ENCODE results near the gene SCGB1C2.
"Not testable (repeated sequence)": the region's sequence is repeated elsewhere in the genome, so short reads cannot be mapped to it uniquely, and the experiment has no call there.

The SCGB1C2 gene

DNA sequence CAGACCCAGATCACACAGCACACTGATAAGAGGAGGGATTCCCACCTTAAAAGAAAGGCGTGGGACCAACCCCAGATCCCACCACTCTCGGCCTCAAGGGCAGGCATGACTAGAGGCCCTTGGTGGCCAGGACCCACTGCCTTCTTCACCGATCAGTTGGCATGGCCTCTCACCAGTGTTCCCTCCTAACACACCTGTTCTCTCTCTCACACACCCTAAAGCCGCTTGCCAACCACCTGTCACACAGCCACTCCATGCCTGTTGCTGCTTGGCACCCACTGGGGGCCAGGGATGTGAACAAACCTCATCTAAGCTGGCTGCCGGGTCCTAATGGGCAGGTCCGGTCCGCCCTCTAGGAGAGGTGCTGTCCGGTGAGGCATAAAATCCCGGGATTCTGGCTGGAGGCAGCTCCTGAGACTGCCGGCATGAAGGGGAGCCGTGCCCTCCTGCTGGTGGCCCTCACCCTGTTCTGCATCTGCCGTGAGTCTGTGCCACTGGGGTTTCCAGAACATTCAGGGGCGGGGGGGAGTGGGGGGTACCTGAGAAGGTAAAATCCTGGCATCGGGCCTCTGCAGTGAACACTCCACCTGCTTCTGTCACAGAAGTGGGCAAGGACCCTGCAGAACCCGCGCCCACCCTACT is at the start of gene SCGB1C2:
Gene SCGB1C2 (plus strand): TSS at position 404 of the 642 bp plus-strand sequence. CDS start 22 bp downstream, at position 426.
- not testable (repeated sequence) for DNase-seq (ENCODE audit: low read depth in 4 of 4, low spot score in 1 of 4)

DNA sequence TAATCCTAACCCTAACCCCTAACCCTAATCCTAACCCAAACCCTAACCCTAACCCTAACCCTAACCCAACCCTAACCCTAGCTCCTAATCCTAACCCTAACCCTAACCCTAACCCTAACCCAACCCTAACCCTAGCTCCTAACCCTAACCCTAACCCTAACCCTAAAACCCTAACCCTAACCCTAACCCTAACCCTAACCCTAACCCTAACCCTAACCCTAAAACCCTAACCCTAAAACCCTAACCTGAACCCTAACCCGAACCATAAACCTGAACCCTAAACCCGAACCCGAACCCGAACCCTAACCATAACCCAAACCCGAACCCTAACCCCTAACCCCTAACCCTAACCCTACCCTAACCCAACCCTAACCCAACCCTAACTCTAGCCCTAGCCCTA is 24.3 kb upstream of the SCGB1C2 start:
- DNase-seq (ENCODE audit: low read depth in 4 of 4, low spot score in 1 of 4): not testable (repeated sequence)

DNA sequence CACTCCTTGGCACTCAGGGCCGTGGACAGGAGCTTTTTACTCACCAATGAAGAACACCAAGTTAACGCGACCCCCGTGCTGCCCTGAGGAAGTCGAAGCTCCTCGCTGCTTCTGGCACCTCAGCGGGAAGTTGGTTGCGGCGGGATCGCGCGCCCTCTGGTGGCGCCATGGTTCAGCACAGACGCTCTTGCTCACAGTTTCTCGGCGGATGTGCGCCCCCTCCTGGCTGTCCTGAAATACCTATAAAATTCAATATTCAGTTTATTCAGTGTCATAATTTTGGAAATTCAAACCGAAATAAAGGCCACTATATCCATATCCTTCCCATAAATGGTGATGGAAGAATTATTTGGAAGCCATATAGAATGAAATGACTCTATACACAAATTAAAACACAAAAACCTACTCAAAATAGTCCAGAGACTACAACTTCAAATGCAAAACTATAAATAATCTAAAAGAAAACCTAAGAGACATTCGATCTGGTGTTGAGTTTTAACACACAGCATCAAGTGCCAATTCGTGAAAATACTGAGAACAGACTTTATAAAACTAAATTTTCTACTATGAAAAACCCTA is 18.9 kb upstream of the SCGB1C2 start:
- DNase-seq (ENCODE audit: low read depth in 4 of 4, low spot score in 1 of 4): peak in 1 of 4 experiments; percentile 26

DNA sequence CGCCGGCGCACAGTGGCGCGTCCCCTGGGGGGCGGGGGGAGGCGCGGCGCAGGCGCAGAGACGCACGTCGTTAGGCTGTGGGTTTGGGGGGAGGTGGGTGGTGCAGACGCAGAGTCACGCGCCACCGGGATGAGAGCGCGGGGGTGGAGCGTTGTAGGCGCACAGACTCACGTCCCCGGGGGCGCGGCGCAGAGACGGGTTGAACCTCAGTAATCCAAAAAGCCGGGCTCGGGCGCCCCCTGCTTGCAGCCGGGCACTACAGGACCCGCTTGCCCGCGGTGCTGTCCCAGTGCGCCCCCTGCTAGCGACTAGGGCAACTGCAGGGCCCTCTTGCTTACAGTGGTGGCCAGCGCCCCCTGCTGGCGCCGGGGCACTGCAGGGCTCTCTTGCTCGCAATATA is 3.4 kb upstream of the SCGB1C2 start:
- not testable (repeated sequence) for DNase-seq (ENCODE audit: low read depth in 4 of 4, low spot score in 1 of 4)

DNA sequence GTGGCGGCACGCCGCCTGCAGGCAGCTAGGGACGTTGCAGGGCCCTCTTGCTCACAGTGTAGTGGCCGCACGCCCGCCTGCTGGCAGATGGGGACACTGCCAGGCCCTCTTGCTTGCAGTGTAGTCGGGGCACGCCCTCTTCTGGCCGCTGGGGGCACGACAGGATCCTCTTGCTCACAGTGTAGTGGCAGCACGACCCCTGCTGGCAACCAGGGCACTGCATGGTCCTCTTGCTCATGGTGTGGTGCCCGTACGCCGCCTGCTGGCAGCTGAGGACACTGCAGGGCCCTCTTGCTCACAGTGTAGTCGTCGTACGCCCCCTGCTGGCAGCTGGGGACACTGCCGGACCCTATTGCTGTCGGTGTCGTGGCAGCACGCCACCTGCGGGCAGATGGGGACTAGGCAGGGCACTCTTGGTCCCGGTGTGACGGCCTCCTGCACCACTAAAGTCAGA is 3.0 kb upstream of the SCGB1C2 start:
- not testable (repeated sequence) for DNase-seq (ENCODE audit: low read depth in 4 of 4, low spot score in 1 of 4)

DNA sequence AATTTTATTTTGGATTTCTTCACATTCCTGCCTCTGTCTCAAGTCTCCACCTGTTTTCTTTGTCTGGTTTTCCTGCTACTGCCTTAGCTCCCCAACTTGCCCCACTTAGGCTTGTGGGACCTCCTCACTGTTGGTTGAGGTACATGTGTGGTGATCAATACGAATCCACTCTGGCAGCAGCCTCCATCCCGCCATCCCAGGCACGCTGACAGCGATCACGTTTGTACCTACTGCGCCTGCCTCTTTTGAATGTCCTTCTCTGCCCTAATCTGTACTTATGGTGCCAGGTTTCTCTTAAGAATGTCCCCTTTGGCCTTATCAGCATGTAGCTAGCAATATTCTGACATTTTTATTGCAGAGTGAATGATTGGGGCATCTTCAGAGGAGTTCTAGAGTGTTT is 2.3 kb upstream of the SCGB1C2 start:
- DNase-seq (ENCODE audit: low read depth in 4 of 4, low spot score in 1 of 4): not testable (repeated sequence)

DNA sequence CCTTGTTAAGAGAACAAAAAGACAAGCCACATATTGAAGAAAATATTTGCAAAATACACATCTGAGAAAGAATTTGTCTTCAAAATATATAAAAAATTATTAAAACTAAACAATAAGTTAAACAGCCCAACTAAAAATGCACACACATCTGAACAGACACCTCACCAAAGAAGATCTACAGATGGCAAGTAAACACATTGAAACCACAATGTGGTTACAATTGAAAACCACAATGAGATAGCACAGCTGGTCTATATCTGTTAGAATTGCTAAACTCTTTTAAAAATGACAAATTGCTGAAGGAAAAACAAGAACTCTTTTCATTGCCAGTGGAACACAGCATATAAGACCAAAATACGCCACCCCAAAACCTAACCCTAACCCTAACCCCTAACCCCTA is 1.5 kb upstream of the SCGB1C2 start:
- not testable (repeated sequence) for DNase-seq (ENCODE audit: low read depth in 4 of 4, low spot score in 1 of 4)

DNA sequence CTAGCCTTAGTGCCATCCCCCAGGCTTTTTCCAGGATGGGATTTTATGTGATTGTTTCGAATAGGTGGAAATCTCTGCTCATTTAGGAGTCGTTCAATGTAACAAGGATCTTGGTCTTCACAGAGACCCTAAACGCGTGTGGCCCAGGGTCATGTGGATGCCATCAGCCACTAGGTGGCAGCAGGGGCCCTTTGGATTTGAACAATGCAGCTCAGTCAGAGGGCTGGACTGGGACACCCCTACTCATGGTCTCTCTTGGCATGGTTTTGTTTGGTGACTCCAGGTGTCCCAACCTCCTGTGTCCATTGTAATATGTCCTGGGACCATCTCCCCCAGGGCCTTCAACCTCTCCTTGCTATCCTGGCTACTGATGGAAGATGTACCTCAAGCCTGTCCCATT is 838 bp upstream of the SCGB1C2 start:
- DNase-seq (ENCODE audit: low read depth in 4 of 4, low spot score in 1 of 4): peak; percentile 26 to 69 (median 54)

DNA sequence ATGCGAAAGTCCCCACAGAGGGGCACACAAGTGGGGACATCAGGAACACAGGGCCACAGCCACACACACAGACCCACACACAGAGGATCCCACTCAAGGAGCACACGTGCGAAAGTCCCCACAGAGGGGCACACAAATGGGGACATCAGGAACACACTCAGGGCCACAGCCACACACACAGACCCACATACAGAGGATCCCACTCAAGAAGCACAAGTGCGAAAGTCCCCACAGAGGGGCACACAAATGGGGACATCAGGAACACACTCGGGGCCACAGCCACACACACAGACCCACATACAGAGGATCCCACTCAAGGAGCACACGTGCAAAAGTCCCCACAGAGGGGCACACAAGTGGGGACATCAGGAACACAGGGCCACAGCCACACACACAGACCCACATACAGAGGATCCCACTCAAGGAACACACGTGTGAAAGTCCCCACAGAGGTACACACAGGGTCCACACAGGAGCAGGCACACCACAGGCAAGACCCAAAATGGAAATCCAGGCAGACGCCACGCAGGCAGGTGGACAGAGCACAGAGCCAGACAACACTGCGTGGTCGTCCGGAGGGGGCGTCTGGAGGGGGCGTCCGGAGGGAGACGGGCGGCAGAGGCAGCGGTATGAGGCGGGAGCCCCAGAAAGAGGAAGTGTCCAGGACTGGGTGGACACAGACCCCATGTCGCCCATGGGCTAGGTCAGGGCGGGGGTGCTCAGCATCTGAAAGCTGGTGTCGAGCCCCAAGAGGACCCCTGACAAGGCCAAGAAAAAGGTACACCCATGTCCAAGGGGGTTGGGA is 2.2 kb downstream of the SCGB1C2 start:
- DNase-seq (ENCODE audit: low read depth in 4 of 4, low spot score in 1 of 4): not testable (repeated sequence)

DNA sequence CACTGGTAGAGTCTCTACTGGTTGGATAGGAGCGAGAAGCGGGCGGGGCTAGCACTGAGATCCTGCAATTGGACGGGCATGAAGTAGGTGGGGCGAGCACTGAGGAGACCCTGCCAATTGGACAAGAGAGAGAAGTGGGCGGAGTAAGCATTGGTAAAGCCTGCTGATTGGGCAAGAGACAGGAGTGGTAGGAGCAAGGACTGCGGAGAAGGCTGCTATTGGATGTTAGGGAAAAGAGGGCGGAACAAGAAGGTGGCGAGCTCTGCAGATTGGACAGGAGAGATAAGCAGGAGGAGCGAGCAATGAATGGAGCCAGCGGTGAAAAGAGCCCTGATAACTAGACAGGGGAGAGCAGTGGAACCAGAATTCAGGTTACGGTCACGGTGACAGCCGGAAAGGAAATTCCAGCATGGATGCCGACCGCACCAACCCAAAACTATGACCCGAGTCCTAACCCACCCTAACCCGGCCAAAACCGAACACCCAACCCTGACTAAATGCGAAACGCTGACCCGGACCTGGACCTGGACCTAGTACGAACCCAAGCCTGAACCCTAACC is 4.8 kb downstream of the SCGB1C2 start:
- peak in 1 of 4 experiments; percentile 27 for DNase-seq (ENCODE audit: low read depth in 4 of 4, low spot score in 1 of 4)

DNA sequence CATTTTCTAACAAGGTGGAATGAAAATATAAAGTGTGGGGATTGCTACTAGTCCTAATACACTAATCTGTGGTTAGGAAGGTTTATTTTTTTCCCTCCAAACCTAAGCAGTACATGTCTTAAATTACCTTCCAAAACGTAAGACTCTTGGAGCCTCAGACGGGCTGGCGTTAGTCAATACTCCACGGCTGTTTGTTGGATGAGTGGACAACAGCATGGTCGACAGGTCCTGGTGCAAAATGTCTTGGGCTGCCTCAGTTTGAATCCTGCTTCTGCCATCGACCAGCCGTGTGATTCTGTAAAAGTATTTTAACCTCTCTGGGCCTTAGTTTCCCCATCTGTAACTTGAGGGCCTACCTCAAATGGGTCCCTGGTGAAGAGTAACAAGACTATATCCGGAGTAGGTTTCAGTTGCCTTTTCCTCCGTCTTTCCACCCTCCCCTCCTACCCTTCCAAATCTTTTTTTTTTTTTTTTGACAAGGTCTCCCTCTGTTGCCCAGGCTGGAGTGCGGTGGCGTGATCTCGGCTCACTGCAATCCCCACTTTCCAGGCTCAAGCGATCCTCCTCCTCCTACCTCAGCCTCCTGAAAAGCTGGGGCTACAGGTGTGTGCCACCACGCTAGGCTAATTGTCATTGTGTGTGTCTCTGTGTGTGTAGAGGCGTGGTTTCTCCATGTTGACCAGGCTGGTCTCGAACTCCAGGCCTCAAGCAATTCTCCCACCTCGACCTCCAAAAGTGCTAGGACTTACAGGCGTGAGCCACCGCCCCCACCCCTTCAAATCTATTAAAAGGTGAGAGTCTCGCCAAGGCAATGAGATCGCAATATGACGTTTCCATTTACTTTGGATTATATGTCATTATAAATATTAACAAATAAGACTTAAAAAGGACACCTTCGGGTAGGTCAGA is 5.8 kb downstream of the SCGB1C2 start:
- no peak for DNase-seq (ENCODE audit: low read depth in 4 of 4, low spot score in 1 of 4)

DNA sequence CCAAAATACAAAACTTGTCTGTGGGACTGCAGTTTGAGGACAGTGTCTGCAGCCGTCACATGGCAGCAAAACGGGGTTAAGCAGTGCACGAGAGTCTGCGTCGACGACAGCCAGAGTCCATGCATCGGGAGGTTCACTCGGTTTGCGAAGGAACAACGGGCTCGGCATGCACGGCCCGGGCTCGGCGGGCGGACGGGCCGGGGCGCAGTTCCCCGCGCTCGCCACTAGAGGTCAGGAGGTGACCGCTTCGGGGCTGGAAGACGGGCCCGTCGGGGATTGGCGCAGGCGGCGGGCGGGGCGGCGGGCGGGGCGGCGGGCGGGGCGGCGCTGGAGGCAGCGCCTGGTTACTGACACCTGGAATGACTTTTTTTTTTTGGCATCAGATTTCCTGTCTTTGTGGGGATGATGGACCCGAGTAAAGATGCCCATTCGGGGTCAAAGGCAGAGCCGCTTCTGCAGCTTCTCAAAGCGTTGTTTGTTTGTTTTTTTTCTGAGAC is 6.5 kb downstream of the SCGB1C2 start:
- peak; percentile 71 to 89 (median 79) for DNase-seq (ENCODE audit: low read depth in 4 of 4, low spot score in 1 of 4)

DNA sequence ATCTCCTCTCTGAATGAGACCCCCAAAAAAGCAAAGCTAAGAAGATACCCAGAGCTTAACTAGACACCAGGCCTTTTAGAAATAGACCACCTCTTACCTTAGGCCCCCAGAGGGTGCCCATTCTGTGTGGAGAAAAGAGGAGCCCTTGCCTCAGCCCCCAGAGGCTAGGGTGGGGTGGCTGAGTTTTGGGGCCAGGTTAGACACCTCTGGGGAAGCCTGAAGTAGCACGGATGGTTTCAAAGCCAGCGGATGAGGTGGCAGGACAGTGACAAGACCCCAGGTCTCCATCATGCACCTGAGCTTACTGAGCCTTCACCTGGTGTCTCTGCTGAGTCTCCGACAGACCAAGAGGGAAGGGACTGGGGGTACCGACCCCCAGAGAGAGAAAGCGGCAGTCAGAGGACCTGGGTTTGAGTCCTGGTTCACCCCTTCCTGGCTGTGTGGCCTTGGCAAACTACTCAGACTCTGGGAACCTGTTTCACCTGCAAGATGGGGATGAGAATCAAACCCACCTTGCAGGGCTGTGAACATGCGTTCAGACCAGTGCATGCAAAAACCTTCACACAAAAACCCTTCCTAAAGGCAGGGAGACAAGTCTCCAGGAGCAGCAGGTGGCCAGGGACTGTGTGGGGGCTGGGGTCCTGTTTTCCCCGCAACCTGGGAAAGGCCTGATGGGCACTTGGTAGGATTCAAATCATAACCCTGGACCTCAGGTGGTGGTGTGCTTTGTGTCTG is 7.7 kb downstream of the SCGB1C2 start:
- DNase-seq (ENCODE audit: low read depth in 4 of 4, low spot score in 1 of 4): no peak

DNA sequence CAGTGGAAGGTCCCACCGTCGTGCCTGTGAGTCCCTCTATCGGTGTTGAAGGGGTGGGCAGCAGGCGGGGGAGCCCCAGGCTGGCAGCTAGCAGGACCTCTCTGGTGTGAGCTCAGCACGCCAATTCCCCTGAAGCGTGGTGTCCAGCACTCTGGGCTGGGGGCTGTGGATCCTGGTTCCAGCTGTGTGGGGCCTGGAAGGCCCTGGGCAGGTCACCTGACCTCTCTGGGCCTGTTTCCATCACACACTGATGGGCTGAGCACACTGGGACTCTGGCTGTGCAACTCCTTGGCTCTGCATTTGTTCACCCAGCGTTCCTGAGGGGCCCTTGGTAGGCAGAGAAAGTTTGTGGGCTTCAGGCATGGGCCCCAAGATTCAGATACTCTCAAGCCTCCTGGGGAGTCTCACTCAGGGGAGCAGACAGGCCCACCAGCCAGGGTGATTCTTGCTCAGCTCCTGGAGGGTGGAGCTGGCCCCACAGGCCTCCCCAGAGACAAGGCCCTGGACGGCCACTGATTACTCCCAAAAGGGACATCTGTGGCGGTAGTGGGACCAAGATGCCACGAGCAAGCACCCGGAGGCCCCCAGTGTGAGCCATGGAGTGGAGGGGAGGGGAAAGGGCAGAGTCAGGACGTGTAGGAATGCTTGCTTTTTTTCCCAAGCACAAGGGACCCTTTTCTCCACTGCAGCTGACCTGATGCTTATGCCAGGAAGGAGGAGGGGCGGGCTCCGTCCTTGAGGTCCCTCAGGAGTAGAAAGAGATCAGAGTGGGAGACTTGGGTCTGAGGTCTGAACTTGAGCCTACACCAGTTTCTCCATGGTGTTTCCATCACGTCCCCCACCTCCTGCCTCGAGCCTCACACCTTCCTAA is 8.5 kb downstream of the SCGB1C2 start:
- DNase-seq (ENCODE audit: low read depth in 4 of 4, low spot score in 1 of 4): no peak

DNA sequence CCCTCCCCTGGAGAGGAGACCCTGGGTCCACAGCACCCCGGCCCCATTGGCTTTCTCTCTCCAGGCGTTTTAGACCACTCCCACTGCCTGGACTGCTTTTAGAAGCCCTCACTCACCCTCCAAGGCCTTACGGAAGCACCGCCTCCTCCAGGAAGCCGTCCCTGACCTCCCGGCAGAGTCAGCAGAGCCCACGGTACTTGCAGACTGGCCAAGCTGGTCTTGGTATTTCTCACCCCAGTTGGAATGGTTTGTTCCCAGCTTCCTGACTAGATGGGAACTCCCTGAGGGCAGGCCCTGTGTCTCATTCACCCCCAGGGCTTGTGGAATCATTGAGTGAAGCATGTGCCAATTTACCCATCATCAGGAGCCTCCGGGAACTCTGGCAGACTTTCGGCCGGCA is 9.2 kb downstream of the SCGB1C2 start:
- DNase-seq (ENCODE audit: low read depth in 4 of 4, low spot score in 1 of 4): no peak

DNA sequence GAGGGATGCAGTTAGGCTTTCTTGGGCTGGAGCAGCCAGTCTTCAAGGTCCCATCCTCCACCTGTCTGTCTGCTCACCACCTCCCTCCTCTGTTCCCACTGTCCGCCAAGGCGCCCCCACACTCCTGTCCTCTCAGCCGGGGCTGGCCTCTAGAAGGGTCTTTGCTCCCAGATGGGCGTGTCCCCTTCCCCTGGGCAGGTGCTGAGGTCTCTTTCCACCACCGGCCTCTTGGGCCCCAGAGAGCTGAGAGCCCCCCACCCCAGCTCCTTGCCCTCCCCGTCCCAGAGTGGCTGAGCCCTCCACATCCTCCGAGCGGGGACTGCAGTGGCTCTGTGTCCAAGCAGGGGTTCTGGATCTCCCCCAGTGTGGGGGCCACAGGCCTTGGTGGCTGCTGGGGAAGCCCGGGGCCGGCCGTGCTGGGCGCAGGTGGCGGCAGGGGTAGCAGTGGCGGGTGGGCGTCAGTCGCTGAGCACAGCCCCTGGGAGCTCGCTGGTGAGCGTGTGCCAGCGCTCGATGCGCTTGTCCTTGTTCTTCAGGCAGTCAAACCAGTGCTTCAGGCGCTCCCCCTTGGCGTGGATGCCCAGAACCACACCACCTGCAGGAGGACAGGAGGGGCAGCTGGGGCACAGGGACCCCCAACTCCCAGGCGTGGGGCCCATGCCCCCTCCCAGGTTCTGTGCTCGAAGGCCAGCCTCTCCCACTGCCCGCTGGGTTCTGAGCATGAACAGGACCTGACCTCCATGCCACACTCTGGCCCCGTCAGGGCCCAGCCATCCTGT is 9.8 kb downstream of the SCGB1C2 start:
- no peak for DNase-seq (ENCODE audit: low read depth in 4 of 4, low spot score in 1 of 4)

DNA sequence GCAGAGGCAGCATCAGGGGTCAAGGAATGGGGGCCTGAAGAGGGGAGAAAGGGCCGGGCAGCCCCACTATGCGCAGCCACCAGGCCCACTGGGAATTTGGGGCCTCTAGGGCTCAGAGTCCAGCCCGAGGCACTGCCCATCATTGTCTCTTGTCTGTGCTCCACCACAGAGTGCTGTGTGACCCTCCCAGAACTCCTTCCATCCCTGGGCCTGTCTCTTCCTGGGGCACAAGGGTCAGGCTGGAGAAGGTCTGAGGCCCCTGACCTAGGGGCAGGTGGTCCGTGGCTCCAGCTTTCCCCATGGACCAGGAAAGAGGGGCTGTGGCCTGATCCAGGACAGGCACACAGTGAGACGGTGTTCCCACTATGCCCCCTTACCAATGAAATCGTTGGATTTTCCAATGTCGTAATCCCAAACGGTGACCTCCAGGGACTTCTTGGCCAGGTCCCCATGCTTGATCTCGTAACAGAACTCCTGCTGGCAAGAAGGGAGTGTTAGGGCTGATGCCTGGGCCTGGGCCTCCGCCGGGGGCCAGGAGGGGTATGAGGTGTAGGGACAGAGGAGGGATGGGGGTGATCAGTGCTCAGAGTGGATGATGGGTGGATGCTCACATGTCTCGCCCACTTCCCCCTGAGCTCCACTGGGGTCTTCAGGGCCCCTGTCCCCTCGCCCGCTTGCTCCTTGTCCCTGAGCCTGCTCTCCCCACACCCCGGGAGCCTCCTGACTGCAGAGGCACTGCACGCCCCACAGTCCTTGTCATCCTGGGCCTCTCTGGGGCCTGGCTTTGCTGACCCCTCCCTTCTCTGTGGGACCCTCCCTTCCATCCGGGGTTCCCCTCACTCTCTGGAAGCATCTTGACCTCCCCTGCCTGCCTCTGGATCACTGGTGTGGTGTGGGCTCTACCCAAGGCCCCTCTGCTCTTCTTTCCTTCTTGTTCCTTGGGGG is 10.7 kb downstream of the SCGB1C2 start:
- no peak for DNase-seq (ENCODE audit: low read depth in 4 of 4, low spot score in 1 of 4)
